Measurements from ENCODE around the gene CDC45.
"Not testable (repeated sequence)": the region's sequence is repeated elsewhere in the genome, so short reads cannot be mapped to it uniquely, and the experiment has no call there.

Gene CDC45, protein sequence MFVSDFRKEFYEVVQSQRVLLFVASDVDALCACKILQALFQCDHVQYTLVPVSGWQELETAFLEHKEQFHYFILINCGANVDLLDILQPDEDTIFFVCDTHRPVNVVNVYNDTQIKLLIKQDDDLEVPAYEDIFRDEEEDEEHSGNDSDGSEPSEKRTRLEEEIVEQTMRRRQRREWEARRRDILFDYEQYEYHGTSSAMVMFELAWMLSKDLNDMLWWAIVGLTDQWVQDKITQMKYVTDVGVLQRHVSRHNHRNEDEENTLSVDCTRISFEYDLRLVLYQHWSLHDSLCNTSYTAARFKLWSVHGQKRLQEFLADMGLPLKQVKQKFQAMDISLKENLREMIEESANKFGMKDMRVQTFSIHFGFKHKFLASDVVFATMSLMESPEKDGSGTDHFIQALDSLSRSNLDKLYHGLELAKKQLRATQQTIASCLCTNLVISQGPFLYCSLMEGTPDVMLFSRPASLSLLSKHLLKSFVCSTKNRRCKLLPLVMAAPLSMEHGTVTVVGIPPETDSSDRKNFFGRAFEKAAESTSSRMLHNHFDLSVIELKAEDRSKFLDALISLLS
- 0.27 to 20.4 (median 5.2) reads per million in 3 experiments for total RNA-seq

DNA sequence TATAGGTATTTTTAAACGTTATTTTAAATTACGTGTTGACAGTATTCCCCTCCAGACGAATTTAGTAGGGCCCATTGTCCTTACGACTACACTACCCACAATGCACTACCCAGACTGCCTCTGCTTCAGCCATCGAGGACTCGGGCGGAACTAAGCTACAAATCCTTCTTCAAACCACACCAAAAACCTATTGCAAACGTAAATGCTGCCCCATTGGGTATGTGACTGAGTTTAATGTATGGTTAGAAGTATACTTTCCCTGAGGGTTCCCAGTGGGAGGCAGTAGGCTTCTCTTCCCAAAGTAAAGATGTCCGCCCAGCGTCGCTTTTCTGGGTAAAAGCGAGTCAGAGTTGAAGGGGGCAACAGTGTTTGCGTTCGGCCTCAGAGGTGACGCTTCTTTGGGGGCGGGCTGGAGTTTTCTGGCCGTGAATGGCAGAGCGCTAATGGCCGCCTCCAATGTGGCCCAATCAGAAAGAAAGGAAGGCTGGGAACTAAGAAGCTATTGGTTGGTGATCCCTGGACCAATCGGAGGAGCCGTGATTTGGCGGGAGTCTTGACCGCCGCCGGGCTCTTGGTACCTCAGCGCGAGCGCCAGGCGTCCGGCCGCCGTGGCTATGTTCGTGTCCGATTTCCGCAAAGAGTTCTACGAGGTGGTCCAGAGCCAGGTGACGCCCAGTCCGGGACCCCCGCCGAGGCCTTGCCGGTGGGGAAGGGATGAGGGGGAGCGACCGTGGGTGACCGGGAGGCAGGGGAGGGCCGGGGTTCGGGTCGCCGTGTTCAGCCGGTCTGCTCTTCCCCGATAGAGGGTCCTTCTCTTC, at the start of gene CDC45:
Gene CDC45 (plus strand): TSS at position 566 of the 818 bp plus-strand sequence. CDS start 49 bp downstream, at position 615.
- DNase-seq, result peak; percentile 94

DNA sequence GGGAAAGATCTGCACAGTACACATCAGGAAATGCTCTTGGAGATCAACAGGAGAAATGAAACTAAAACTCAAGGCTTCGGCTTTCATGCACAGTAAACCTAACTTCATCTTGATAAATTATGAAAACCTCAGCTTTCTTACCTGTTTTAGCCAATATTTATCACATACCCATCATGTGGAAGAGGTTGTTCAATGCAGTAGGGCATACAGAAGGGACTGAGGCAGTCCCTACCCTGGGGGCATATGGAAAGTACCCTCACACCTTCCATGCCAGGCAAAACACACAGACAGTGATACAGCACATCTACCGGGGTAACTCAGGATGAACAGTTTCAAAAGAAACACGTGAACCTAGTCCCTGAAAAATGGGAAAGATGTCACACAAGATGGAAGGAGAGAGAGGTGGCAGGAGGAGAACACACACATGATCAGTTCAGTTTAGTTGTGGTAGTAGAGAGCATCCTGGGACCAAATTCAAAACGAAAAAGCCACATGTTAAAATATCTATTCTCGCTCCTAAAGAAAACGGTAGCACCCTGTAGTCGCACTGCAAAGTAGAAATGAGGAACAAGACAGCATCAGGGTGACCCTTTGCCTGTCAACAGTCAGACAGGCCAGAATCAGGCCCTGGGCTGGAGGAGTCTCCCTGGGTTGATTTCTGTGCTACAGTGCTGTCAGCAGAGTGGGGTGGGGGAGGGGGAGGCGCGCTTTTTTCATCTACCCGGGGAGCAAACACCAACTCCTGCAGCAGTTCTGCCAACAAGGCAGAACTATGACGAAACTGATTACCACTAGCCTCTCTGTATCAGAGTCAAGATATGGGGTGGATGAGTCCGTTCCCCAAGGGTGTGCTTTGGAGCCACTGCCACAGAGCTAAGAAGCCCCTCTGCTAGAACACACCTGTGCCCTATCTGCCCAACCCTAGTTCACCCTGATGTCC, 49.5 kb upstream of the CDC45 start:
- peak; percentile 42 for DNase-seq

DNA sequence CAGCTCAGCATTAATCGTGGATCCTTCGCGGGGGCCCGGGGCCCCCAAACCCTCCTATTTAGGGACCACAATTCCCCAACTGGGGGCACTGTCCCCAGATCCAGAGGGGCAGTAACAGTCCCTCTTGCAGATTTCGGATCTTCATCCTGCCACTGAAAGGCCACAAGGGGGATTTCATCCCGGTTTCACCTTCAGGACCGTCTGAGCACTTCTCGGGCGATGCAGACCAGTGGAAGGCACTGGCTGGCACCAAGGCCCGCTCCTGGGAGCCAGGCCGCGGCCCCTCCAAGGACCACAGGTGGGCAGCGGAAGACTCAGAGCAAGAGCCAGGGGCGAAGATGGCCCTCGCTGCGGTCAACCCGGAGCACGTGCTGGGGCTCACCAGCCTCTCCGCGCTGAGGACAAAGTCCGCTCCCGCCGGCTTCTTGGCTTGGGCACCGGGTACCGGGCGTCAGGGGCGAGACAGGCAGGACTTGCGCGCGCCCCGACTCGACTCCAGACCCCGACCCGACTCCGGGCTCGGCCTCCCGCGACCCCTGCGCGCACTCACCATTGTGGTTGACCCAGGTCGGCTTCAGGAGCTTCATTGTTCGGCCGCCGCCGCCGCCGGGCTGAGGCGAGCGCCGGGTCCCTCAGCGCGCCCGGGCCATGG, 48.7 kb upstream of the CDC45 start:
- no peak for DNase-seq

DNA sequence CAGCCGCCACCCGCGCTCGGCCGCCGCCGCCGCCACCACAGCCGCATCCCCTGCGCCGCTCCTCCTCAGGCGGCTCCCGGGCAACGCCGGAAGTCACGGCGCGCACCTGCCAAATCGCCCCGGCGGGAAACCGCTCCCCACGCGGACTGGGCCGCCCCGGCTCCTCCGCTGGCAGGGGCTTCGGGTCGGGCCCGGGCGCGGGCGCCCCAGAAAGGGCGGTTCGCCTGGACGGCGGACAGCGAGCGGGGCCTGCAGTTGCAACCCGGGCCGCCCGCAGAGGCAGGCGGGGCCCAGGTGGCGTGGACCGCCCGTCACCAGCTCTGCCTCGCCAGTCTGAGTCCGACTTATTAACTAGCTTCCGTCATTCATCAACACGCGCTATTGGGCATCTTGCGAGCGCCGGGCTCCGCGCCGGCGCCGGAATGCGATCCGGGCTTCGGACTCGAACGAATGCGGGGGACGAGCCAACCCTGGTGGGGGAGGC, 48.0 kb upstream of the CDC45 start, which contains the start of gene HIRA:
Gene HIRA (minus strand): TSS at position 85 of the 484 bp plus-strand sequence. CDS start 257 bp downstream, outside the sequence.
- peak; percentile 83 for DNase-seq

DNA sequence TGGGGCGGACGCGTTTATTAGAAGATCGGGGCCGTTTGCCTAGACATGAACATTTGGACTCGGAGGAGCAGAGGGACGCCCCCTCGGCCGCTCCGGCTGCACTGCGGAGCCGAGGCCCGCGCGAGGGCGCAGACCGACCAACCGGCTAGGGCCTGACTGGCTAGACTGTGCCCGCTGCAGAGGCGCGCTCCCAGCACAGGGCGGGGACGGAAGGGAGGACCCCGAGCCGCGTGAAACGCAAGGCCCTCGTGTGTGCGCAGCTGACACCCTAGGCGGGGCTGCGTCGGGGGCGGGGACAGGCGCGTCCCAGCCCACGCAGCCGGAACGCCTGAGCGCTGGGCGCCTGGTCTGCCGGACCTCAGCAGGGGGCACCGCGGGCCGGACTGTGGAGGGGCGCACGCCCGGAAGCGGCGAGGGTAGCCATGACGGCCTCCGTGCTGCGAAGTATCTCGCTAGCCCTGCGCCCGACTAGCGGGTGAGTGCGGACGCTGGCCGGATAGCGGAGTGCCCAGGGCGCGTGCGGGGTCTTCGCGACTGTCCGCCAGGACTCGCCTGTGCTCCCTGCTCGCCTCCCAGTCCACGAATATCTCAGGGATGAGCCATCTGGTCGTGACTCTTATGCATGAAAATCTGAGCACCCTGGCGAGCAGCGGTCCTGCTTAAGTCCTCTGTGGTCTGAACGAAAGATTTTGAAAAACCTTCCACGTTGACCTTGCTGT, 47.4 kb upstream of the CDC45 start, which contains the start of gene MRPL40:
Gene MRPL40 (plus strand): TSS at position 413 of the 719 bp plus-strand sequence. CDS start 10 bp downstream, at position 423.
- DNase-seq, result peak; percentile 78

DNA sequence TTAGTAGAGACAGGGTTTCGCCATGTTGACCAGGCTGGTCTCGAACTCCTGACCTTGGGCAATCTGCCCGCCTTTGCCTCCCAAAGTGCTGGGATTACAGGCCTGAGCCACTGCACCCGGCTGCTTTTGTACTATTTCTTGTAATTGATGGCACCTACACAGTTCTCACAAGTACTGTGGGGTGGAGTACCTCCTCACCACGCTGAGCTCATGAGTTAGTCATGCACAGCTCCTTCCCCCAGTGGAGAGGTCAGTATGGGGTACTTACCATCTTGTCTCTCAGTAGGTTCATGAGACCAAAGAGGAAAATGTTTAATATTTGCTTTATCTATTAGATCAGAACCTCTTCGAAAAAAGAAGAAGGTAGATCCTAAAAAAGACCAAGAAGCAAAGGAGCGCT, 45.3 kb upstream of the CDC45 start:
- no peak for DNase-seq

DNA sequence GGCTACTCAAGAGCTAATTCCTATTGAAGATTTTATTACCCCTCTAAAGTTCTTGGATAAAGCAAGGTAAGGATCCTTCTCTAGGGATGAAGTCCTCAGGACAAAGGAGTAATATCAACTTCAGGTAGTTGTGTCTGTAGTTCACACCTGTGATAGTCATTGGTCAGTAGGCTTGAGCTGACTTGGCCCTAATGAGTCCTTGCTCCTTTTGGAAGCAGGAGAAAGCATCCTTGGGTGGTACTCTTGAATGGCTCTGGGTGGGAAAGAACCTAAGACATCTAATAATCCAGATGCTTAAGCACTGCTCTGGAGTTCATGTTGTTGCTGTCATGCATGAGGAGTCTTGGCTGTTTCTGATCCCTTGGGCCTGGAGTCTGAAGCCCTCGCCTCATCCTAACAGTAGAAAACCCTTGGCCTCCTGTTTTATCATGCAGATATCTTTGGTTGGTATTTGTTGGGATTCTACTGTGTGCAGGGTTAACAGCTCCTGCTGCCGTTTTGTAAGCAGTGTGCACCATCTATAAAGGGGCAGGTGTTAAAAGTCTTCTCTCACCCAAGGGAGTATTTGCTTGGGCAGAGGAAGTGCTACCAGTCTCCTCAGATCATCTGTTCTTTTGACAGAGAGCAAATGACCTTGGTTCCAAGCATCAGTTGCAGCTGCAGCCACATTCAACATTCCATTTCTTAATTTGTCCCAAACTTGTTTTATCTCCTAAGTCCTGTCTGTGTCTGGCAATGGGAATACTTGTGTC, 44.7 kb upstream of the CDC45 start:
- DNase-seq, result no peak

DNA sequence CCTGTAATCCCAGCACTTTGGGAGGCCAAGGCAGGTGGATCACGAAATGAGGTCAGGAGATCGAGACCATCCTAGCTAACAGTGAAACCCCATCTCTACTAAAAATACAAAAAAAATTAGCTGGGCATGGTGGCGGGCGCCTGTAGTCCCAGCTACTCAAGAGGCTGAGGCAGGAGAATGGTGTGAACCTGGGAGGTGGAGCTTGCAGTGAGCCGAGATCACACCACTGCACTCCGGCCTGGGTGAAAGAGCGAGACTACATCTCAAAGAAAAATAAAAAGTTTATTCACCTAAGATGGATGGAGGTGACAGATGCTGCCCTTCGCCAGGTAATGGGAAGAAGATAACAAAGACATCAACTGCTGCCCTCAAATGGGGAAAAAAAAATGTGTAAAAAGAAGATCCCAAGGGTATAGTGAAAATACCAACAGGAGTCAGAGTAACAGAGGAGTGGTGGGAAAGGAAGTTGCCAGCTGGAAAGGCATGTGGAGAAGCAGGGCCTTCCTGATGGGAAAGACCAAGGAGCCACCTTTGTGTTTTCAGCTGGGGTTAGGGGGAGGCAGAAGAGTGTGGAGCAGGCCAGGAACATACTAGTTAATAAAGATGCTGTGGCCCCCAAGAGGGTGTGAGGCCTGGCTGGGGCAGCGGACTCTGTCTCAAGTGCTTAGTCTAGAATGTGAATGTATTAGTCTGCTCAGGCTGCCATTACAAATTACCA, 43.1 kb upstream of the CDC45 start:
- DNase-seq, result not testable (repeated sequence)

DNA sequence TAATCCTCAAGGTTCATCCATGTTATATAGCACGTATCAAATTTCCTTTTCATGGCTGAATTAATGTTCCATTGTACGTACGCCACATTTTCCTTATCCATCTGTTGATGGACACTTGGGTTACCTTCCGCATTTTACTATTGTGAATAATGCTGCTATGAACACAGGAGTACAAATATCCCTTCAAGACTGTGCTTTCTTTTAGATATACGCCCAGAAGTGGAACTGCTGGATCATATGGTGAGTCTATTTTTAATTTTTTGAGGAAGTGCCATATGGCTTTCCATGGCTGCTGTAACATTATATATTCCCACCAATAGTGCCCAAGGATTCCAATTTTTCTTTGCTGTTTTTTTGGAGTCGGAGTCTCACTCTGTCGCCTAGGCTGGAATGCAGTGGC, 41.4 kb upstream of the CDC45 start:
- DNase-seq, result no peak

DNA sequence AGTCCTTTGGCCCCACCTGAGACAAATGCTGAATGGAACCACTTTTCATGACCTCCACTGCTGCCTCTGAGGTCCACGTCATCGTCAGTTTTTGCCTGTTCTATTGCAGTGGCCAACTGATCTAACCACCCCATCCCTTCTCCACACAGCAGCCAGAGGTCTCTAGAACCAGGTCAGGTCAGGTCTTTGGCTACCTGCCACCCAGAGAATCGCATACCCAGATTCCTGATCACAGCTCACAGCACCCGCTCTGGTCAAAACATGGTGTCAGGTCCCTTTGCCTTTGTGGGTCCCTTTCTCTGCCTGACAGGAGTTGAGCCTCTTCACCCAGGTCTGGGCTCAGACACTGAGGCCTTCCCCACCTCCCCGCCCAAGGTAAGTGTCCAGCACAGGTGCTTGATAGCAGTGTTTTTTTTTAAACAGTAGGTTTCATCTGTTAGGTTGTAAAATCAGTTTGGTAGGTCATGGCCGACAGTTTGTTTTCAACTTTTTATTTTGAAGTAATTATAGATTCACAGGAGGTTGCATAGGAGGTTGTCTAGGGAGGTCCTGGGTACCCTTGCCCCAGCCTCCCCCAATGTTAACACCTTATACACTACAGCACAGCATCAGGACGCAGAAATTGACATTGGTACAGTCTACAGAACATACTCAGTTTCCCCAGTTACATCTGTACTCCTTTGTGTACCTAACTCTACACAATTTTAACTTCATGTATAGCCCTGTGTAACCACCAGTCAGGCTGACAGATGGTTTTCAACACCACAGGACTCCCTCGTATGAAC, 39.1 kb upstream of the CDC45 start:
- DNase-seq, result no peak

DNA sequence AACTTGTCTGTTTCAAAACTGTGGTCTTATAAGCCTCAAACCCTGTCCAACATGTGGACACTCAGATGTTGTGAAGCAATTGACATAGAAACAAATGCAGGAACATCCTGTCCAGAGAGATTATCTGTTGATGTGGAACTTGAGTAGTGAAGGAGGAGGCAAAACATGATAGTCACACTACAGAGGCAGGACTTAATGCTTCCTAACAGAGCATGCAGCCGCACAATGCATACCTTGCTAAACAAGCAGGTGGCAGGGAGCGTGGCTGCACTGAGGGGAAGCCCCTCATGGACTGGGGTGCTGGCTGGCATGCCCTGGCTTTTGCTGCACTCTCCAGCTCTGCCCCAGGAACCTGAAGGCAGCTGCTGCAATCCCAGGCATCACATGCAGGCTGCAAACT, 37.6 kb upstream of the CDC45 start:
- DNase-seq, result no peak

DNA sequence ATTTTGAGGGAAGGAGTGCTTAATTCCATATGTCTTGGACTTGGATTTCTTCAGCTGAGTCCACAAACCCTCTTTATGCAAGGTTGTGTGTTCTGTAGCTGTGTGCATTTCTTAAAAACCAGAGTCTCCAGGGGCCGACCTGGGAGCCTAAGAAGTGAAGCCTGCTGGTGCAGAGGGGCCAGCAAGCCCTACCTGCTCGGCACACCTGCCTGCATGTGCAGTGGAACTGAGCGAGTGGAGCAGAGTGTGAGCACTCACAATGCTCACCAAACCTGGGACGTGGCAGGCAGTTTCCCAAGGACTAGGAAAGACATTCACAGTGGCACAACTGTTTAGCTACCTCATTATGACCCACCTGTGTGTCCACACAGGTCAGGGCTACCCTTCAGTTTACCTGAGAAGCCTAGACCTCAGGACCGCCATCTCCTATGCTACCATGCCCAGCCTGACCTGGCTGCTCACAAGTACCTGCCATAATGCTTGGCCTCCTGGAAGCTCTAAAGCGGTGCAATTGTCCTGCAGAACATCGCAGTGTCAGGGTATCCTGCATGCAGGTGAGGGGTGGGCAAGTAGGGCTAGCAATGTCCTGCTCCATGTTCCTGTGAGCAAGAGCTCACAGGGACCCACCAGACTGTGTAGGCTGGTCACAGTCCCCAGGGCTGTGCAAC, 36.0 kb upstream of the CDC45 start:
- no peak for DNase-seq

DNA sequence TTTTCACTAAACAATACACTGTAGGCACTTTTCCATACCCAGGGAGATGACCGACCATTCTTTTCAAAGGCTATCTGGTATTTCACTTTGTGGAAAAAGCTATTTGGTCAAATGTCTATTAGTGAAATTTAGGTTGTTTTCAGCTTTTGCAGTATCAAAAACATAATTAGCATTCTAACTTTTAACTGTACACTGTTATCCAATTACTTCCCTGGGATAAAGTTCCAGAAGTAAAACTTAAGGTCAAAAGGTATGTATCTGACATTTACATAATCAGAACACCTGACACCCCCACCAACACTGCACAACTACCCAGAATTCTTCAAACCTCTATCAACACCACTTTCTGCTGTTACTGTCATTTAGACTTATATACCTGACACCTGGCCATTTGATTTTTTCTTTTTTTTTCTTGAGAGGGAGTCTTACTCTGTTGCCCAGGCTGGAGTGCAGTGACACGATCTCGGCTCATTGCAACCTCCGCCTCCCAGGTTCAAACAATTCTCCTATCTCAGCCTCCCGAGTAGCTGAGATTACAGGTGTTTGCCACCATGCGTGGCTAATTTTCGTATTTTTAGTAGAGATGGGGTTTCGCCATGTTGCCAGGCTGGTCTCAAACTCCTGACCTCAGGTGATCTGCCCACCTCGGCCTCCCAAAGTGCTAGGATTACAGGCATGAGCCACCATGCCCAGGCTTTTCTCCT, 34.3 kb upstream of the CDC45 start:
- not testable (repeated sequence) for DNase-seq

DNA sequence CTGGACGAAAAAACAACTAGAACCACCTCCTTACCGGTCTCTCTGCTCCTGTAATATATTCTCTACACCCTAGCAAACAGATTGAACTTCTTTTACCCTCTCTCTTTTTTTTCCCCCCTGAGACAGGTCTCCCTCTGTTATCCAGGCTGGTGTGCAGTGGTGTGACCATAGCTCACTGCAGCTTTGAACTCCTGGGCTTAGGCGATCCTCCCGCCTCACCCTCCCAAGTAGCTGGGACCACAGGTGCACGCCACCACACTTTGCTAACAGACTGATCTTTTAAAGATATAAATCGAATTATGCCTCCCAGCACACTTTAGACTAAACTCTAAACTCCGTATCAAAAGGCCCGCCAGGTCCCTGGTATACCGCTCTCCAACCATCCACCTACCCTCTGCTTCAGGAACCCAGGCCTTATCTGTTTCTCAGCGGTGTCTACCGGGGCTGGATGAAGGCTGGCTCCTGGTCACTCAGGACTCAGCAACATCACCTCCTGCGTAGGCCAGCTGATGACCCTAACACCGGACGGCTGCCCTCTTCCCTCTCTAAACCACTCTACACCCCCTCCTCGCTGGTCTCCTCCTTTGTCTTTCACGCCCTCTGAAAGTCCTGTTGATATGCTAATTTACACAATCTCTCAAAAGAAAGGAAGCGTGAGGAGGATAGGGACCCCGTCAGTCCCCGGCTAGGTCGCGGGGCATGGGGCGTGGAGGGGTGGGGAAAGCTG, 33.0 kb upstream of the CDC45 start:
- DNase-seq, result no peak

DNA sequence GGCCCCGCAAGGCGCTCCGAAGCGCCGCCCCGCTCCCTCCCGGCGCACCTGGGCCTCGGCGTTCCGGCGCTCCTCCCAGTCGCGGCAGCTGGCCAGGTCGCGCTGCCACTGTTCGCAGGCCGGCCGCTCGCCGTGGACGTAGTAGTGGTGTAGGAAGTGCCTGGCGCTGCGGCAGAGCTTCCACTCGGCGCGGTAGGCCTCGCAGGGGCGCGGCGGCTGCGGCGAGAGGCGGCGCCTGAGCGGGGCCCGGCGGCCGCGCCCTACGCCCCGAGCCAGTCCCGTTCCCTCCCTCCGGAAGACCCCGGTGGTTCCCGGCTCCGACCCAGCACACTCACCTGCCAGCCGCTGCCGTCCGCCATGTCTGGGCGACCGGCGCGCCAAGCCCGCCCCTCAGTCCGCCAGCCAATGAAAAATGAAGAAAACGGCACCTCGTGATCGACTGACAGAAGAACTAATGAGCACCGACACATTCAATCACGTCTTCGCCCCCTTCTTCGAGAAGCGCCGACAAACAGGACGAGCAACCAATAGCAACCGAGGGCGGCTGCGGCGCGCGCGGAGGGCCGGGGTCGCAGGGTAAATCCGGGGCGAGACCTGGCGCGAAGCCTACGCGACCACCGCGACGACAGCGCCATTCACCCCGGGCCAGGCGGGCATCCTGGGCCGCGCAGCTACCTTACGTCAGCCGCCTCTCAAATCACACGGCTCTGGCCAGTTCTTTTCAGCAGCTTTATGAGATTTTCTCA, 32.2 kb upstream of the CDC45 start, which contains the start of gene C22orf39:
Gene C22orf39 (minus strand): TSS at position 382 of the 746 bp plus-strand sequence. CDS start 23 bp downstream, at position 359.
- peak; percentile 92 for DNase-seq
